GM03348 (cell line): Measurements from ENCODE around the gene PHF12.

Source experiments
- DNase-seq: peaks from one replicate; pipeline ENCODE4 v3.0.0; 2012; ENCODE audit warnings: low spot score

The PHF12 gene

DNA sequence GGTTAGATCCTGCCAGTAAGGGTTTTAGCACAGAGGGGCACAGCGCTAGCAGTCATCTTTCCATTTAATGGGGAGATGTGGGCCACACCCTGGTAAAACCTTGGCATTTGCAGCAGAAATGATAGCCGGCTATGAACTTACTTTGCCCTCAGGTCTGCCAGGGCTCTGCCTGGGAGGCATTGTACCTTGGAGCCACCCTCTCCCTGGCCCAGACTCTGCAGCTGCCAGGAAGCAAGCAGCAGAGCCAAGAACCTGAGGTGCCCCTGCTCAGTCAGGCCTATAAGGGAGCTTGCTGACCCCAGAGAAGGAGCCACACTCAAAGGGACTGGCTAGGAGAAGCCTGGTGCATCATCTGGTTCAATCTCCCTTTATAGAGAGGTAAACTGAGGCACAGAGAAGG, 23.7 kb upstream of the PHF12 start:
- DNase-seq: no peak

DNA sequence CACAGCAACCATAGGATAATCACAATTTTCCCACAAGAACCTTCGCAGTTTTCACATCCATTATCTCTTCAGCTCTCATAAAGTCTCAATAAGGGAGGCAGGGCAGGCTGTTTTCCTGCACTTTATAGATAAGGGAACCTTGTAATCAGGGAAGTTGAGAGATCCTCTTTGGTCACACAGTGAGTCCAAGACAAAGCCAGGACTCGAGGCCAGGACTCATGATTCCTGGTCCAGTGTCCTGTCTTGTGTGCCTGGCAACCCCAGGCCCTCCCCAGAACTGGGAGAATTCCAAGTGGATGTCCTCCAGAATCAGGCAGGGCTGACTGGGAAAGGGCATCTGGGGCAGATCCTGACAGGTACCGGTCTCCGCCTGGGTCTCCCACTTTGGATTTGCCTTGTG, 23.1 kb upstream of the PHF12 start:
- no peak for DNase-seq

GRCh38 chr17:28973425-28973824, 22.1 kb upstream of the PHF12 start:
- DNase-seq: peak; percentile 82

DNA sequence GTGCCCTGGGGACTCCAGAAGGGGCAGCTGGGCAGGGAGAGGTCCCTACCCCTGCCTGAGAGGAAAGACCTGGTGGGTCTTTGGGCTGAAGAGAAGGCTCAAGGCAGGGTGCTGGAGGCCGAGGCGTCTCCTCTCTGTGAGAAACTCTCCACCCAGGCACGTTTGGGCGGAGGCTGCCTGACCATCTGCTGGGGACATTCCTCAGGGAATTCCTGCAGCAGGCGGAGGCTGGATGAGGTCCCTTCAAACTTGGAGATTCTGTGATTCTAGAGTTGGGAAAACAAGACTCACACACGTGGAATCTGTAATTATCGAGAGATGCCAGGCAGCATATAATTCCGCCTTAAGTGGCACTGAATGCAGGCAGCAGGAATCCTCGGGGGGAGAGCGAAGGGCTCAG, 21.1 kb upstream of the PHF12 start:
- DNase-seq: peak; percentile 67

GRCh38 chr17:28970879-28971278, 19.6 kb upstream of the PHF12 start:
- no peak for DNase-seq

GRCh38 chr17:28969706-28970393, 18.5 kb upstream of the PHF12 start:
- no peak for DNase-seq

GRCh38 chr17:28968914-28969295, 17.6 kb upstream of the PHF12 start:
- no peak for DNase-seq

DNA sequence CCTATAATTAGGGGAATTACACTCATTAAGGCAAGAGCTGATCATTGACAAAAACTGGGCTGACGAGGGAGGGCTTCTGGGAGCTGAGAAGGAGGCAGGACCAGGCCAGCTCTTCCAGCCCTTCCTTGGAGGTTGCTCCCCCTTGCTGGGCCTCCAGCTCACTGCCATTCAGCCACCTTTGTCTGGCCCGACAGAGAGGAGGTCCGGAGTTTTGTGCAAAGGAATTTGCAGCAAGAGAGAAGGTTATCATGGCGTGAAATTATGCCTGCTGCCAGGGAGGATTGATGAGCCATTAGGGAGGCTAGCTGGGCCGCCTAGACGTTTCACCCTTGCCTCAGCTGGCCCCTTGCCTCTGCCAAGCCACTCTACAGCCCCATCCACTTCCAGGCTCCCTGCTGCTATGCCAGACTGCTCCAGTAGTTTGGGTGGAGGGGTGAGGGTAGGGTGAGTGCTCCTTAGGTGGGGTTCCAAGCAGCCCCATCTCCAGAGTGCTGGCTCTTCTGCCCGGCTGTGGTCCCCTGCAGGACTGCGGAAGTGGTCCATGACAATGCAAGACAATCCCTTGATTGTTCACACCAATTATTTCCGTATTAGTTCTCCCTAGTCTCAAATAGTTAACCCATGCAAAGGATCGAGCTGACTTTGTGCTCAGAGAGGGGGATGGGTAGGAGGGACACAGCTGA, 17.1 kb upstream of the PHF12 start:
- no peak for DNase-seq

- no peak for DNase-seq
Observed at GRCh38 chr17:28967221-28968135, 16.2 kb upstream of the PHF12 start.

- no peak for DNase-seq
Observed at GRCh38 chr17:28963841-28964240, 12.5 kb upstream of the PHF12 start.

DNA sequence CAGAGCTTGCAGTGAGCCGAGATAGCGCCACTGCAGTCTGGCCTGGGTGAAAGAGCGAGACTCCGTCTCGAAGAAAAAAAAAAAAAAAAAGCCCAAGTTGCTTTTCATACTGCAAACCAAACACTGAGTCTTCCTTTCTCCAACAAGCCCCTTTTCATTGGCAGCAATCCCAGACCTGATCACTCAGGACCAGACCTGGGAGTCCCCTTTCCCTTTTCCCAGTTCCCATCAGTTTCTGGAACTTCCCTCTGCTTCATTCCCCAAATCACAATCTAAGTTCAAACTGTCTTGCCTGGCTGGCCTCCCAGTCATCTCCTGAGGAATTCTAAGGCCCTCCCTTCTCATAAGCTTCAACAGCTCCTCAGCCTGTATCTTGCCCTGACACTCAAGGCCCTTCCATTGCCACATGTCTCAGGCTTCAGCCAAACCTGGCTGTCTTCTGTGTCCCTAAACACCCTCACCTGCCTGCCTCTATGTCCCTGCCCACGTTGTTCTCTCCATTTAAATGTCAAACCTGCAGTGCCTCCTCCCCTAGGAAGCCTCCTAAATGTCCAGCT, 11.8 kb upstream of the PHF12 start:
- no peak for DNase-seq

- DNase-seq: no peak
Observed at GRCh38 chr17:28961391-28961790, 10.1 kb upstream of the PHF12 start.

DNA sequence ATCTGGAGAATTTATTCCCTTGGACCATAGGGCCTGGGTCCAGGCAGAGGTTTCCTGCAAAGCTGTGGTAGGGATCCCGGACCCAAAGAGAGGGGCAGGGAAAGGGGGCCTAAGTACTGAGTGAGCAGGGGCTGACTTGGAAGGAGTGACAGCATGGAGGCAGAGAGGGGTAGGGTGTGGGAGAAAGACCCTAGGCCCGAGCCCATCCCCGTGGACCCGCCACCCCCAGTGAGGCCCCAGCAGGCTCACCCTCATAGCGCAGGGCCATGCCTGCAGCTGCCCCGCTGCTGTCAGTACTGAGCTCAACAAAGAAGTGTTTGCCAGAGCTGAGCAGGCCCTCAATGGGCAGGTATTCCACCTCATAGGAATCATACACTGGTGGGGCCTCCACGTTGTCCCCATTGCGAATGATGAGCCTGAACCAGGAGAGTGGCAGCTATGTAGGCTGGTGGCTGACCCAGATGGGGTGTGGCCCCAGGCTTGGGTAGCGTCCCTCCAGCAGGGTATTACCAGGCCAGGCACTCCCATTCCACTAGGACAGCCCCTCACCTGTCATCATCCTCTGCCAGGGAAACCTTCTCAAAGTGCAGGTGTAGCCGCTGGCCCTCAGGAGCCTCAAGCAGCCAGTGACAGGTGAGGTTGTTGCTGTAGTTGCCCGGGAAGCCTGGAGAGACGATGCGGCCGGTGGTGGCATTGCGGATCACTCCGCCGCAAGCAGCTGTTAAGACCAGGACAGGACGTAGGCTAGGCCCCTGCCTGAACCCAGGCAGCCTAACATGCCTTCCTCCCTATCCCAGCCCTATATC, 9.1 kb upstream of the PHF12 start:
- no peak for DNase-seq

DNA sequence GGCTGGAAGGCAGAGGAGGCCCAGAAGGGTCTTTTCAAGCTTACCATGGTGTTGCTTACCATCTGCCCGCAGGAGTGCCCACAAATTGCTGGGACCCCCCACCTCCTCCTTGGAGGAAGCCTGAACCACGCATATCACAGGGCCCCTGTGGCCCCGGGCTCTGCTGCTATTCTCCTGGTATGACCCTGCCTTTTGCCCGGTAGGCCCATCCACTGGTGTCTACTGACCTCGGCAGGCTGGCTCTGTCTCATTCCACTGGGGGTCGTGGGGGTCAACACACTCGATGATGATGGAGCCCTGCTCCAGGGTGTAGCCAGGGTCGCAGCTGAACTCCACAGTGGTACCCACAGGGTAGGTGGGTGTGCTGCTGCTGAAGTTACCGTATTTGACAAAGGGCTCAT, 8.2 kb upstream of the PHF12 start:
- no peak for DNase-seq

- no peak for DNase-seq
Observed at GRCh38 chr17:28958820-28959455, 7.6 kb upstream of the PHF12 start.

GRCh38 chr17:28957992-28958355, 6.7 kb upstream of the PHF12 start:
- no peak for DNase-seq

DNA sequence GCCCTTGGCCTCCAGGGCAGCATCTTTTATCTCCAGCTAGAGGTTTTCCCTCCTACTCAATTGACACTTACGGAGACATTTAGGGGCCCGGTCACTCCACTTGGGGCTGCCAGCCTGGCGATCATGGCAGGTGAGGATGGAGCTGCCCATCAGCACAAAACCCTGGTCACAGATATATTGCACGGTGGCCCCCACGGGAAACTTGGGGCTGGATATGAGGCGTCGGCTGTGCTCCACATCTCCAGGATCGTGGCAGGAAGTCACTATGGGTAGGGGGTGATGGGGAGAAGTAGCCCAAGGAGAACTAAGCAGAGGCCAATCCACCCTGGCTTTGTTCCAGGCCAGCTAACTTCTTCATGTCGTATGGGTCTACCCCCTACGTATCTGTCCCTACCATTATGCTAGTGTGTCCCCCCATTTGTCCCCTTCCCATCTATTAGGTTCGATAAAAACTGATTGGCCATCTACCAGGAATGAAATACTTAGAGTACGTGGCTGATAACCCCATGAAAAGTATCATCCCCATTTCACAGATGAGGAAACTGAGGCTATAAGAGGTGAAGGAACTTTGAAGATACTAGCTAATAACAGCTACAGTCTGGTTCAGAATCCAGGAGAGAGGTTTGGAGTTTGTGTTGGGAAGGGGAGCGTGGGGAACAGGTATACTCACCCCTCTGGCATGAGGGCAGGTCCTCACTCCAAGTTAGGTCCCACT, 6.1 kb upstream of the PHF12 start:
- no peak for DNase-seq

DNA sequence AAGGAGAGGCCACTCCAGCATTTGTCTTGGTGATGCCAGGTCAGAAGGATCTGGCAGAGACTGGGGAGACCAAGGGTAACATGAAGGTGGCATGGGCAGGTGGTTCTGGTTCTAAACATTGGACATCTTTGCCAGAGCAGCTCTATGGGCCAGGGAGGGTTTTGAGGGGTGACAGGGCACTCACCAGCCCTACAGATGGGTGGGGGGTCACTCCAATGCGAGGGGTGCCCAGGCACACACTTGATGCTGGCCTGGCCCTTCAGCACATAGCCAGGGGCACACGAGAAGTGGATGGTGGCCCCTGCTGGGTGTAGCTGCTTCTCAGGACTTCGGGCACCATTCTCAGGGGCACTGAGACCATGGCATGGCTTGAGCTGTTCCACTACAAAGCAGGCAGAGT, 5.5 kb upstream of the PHF12 start:
- DNase-seq: no peak

- DNase-seq: no peak
Observed at GRCh38 chr17:28956112-28956511, 4.8 kb upstream of the PHF12 start.

DNA sequence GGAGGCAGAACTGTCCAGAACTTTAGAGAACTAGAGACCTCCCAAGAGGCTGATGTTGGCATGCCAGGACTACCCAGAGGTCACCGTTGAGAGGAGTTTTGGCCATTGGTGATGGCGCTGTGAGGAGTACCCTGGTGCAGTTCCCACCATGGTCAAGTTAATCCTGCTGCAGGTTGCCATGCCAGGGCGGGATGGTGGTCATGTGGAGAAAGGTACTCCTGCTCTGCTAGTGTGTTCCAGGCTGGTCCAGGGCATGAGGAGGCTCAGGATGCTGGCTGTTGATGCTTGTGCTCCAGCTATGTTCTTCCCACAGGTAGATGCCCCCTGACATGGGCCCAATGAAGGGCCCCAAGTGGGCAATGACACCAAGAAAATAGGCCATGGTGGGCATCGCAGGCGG, 4.1 kb upstream of the PHF12 start:
- no peak for DNase-seq

GRCh38 chr17:28954886-28955285, 3.6 kb upstream of the PHF12 start:
- DNase-seq: no peak
